ENCODE data around the gene TTLL9. TPM values are rescaled to one million over a fixed set of nuclear protein-coding genes. Genes with fewer than 3 reads are reported as not detected.

The TTLL9 gene
- total RNA-seq, 4 donors from 2014 or later = 0.47 to 1.7 TPM; not detected in 2

DNA sequence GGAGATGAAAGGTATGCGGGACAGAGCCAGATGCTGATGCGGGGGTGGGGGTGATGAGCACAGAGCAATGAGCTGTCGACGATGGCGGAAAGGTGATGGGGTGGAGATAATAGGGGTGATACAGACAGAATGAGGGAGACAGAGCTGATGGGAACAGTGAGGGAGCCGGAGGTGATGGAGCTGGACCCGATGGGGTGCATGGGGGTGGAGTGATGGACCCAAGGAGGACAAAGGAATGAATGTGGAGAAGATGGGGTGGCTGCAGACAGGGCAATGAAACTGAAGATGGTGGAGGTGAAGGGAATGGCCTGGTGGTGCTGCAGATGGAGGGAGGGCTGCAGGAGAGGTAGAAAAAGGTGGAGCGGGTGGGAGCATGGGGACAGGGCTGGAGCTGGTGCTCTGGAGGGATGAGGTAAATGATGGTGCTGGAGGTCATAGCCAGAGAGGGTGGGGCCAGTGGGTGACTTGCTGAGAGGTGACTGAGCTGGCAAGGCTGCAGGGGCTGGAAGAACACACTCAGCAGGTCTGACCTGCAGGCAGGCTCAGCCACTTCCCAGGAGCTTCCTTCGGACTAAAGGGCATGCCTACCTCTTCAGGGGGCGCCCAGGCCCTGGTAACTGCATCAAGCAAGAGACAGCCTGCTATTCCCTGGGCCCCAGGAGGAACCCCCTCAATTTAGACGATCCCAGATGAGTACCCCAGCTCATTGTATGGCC is 19.0 kb upstream of the TTLL9 start:
- TF ChIP-seq, protein P1, sequence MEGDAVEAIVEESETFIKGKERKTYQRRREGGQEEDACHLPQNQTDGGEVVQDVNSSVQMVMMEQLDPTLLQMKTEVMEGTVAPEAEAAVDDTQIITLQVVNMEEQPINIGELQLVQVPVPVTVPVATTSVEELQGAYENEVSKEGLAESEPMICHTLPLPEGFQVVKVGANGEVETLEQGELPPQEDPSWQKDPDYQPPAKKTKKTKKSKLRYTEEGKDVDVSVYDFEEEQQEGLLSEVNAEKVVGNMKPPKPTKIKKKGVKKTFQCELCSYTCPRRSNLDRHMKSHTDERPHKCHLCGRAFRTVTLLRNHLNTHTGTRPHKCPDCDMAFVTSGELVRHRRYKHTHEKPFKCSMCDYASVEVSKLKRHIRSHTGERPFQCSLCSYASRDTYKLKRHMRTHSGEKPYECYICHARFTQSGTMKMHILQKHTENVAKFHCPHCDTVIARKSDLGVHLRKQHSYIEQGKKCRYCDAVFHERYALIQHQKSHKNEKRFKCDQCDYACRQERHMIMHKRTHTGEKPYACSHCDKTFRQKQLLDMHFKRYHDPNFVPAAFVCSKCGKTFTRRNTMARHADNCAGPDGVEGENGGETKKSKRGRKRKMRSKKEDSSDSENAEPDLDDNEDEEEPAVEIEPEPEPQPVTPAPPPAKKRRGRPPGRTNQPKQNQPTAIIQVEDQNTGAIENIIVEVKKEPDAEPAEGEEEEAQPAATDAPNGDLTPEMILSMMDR (IDR thresholded peaks at IDR 0.05) = no peak
- no peak for TF ChIP-seq POLR2A (IDR thresholded peaks at IDR 0.05)
- no peak for DNase-seq

DNA sequence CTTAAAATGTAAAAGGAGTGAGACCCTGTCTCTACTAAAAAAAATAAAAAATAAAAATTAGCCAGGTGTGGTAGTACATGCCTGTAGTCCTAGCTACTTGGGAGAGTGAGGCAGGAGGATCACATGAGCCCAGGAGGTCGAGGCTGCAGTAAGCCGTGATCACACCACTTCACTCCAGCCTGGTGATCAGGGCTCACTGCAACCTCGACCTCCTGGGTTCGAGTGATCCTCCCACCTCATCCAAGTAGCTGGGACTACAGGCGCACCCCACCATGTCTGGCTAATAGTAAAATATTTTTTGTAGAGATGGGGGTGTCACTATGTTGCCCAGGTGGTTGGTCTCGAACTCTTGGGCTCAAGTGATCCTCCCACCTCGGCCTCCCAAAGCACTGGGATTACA is 17.0 kb upstream of the TTLL9 start:
- H3K27ac ChIP-seq = no peak overlapping the region
- no peak for TF ChIP-seq POLR2A (IDR thresholded peaks at IDR 0.05)
- H3K27me3 ChIP-seq = no peaks in the 10 kb centered on the region
- peak in 1 of 3 donors; percentile 24 for DNase-seq
- H3K4me3 ChIP-seq = no peak overlapping the region
- no peaks in the 10 kb centered on the region for H3K36me3 ChIP-seq
- H3K9me3 ChIP-seq = no peaks in the 10 kb centered on the region
- H3K4me1 ChIP-seq = peaks cover 0 to 6% (median 2%) of the 10 kb centered on the region in 4 donors

More for the DNA sequence above, 19.0 kb upstream of the TTLL9 start:
- H3K9me3 ChIP-seq = no peaks in the 10 kb centered on the region
- H3K4me1 ChIP-seq = peaks cover 0 to 6% (median 2%) of the 10 kb centered on the region in 4 donors
- H3K27ac ChIP-seq = no peak overlapping the region
- no peak overlapping the region for H3K4me3 ChIP-seq
- no peaks in the 10 kb centered on the region for H3K36me3 ChIP-seq
- no peaks in the 10 kb centered on the region for H3K27me3 ChIP-seq

DNA sequence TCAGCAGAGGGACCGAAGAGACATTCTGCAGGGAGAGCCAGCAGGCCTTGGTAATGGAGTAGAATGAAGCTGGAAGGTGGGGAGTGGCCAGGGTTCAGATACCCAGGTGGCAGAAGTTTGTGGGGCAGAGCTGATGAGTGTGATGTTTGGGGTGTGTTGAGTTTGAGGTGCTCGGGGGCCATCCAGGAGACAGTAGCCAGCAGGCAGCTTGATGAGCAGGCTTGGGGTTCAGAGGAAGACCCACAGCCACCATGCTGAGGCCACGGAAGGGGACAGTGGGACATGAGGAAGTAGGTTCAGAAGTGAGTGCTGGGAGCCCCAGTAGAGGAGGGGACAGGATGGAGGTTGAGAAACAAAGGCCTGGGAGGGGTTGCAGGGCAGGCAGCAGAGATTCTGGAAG is 13.9 kb upstream of the TTLL9 start:
- H3K27me3 ChIP-seq = no peaks in the 10 kb centered on the region
- H3K36me3 ChIP-seq = no peaks in the 10 kb centered on the region
- H3K4me3 ChIP-seq = no peak overlapping the region
- no peak for DNase-seq
- no peak for TF ChIP-seq POLR2A (IDR thresholded peaks at IDR 0.05)
- H3K9me3 ChIP-seq = no peaks in the 10 kb centered on the region
- H3K4me1 ChIP-seq = peaks cover 0 to 16% (median 9%) of the 10 kb centered on the region in 4 donors
- no peak overlapping the region for H3K27ac ChIP-seq

GRCh38 chr20:31857861-31858759 is 12.3 kb upstream of the TTLL9 start:
- DNase-seq = peak in 2 of 3 donors; percentile 43 to 51
- H3K27me3 ChIP-seq = no peaks in the 10 kb centered on the region

DNA sequence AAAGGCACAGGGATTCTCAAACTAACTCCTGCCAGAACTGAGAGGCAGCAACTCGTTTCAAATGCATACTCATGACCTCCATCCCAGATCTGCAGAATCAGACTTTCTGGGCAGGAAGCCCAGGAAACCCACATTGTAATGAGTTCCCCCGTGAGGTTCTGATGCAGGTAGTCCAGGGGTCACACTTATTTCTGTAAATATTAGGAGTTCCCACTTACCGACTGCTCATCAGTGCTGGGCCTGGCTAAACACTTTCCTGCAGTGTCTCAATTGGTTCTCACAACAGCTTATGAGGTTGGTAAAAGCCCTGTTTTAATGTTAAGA is 11.7 kb upstream of the TTLL9 start:
- H3K27ac ChIP-seq = no peak overlapping the region
- peaks cover 0 to 13% (median 9%) of the 10 kb centered on the region in 4 donors for H3K4me1 ChIP-seq
- no peak for TF ChIP-seq POLR2A (IDR thresholded peaks at IDR 0.05)
- TF ChIP-seq, protein P1 (IDR thresholded peaks at IDR 0.05) = no peak
- no peak for DNase-seq
- H3K27me3 ChIP-seq = no peaks in the 10 kb centered on the region
- no peaks in the 10 kb centered on the region for H3K9me3 ChIP-seq
- no peak overlapping the region for H3K4me3 ChIP-seq
- H3K36me3 ChIP-seq = no peaks in the 10 kb centered on the region

More at GRCh38 chr20:31857861-31858759, 12.3 kb upstream of the TTLL9 start:
- no peaks in the 10 kb centered on the region for H3K9me3 ChIP-seq
- H3K27ac ChIP-seq = no peak overlapping the region
- H3K36me3 ChIP-seq = no peaks in the 10 kb centered on the region
- no peak for TF ChIP-seq POLR2A (IDR thresholded peaks at IDR 0.05)
- TF ChIP-seq, protein P1 (IDR thresholded peaks at IDR 0.05) = no peak
- H3K4me1 ChIP-seq = peaks cover 0 to 13% (median 9%) of the 10 kb centered on the region in 4 donors
- no peak overlapping the region for H3K4me3 ChIP-seq

DNA sequence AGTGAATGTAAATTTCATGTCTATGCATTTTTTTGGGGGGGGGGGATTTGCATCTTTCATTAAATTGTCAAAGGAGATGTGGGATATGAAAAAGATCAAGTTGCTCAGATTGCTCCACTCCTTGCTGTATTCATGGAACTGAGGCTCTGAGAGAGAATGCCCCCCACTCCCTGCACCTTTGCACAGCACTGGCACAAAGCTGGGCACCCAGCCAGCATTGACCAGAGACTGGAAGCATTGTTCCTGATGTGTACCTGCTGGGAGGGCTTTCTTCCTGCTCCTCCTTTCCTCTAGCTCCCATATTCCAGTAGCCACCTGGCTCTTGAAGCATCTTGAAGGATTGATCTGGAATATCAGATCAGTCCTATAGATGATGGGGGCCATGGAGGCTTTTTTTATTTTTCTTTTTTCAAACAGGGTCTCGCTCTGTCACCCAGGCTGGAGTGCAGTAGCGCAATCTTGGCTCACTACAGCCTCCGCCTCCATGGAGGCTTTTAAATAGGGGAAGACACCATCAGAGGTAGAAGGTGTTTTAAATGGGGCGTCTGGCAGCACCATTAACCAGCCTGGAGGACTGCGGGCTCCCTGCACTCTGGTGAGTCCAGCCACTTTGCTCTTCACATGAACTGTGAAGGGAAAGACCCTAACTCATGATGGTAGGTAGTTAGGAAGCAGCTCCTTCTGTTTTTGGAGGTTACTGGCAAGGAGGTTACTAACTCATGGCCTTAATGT is 11.0 kb upstream of the TTLL9 start:
- H3K4me3 ChIP-seq = no peak overlapping the region
- no peaks in the 10 kb centered on the region for H3K27me3 ChIP-seq
- H3K4me1 ChIP-seq = peaks cover 0 to 13% (median 9%) of the 10 kb centered on the region in 4 donors
- TF ChIP-seq, protein P1 (IDR thresholded peaks at IDR 0.05) = no peak
- TF ChIP-seq POLR2A (IDR thresholded peaks at IDR 0.05) = no peak
- no peaks in the 10 kb centered on the region for H3K36me3 ChIP-seq
- no peak overlapping the region for H3K27ac ChIP-seq
- no peaks in the 10 kb centered on the region for H3K9me3 ChIP-seq
- DNase-seq = peak in 1 of 3 donors; percentile 37
